ENCODE results near the gene FBXL4.

Gene FBXL4

DNA sequence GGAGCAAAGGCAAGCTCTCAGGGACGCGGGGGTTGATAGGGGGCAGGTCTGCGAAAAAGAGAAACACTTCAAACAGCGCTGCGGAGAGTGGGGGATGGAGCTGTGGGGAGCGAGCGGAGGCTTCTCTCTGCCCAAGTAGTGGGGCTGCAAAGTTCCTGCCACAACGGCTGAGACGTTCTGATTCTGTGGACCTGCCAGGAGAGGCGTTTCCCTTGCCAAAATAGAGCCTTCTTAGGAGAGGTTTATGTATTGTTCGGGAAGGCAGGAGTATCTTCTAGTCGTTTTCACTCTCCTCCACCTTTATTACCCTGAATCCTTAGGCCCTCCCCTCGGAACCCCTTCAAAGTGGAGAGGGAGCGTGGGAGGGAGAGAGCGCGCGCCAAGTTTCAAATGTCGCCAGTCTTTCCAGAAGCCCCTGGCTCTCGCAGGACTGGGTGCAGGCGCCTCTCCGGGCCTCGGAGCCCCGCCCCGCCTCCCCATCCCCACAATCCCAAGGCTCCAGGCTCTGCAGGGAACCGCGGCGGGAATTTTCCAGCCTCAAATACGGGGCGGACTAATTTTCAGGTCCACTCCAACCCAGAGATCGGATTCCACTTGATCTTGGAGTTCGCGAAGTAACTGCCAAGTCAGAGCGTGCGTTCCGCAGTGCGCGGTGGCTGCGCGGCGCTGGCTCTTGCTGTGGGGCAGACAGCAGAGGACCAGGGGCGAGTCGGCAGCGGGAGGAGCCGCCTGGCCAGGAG, 123.4 kb downstream of the FBXL4 start:
- ATAC-seq: no peak

DNA sequence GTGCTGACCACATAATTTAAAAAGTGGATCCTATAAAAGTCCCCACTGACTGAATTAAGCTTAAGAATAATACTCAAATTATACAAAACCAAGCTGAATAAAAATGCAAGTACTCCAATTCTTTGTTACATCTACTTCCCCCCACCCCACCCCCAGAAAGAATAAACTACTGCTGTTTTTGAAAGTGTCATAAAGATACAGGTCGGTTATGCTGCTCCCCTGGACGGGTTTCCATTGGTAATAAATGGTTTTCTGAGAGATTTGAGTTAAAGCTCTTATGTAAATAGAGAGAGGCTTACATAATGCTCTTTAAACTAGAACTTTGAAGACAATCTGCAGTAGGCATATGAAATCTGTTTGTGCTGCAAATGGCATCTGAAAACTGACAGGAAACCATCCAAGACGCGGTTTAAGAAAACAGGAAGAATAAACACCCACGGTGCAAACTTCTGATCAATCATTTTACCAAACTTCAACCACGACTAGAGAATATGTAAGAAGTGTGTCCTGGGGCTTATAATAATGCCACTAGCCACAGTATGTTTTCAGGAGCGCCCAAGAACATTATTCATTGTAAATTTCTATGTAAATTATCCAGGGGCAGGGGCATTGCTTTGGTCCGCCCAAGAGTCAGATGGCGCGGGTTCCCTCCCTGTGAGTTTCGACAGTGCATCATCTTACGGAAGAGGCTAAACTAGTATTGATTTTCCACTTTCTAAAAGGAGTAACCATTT, 124.2 kb downstream of the FBXL4 start:
- ATAC-seq: no peak

DNA sequence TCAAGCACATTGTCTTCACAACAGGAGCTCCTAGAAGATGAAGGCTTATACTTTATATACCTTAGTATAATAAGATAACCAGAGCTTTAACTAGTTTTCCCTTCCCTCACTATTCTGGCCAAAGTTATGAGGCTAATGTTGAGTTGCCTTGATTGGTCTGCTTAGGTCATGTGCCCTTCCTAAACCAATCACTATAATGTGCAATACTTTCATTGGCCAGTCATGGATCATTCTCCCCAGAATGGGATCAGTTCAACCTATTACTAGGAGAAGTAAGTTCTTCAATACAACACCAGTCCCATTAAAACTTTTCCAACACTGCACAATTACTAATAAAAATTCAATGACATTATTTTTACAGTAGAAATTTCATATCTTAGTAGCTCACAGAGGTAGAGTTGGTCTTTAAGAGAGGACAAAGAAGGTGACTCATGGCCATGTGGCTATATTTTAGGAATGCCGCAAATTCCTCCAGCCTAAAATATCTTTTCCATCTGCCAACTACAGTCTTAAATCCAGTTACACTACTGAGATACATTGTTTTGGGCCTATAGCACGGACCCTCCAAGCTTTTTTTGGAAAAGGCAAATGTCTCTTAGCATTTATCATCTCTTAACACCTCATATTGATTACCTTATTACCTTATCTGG, 125.9 kb downstream of the FBXL4 start:
- ATAC-seq: no peak

All from activated CD4-positive, CD25-positive, alpha-beta regulatory T cell treated with anti-CD3 and anti-CD28 coated beads, Interleukin-2, amount 50 U/mL, for 24 hours (primary cell).